IMR-90 (cell line): Measurements from ENCODE around the gene ADCY4. TPM values are rescaled to one million over a fixed set of nuclear protein-coding genes. Genes with fewer than 3 reads are reported as not detected.

Experiments
- ATAC-seq: fragments of 200-7000 bp; cut with Tn5 transposase; 2 replicates; pipeline ENCODE4 v1.9.1; 2020; ENCODE audit warnings: low read depth, mild to moderate bottlenecking, moderate library complexity
- BruUV-seq: library from RNA; stranded (reverse); fragments of 400-500 nt; replicated peaks from 2 replicates; lab custom pipeline; 2021; lab: Mats Ljungman, UMichigan
- CTCF ChIA-PET: fragments of 300-600 bp; formaldehyde crosslinking; extraction: SDS; loops from one replicate; lab custom pipeline; 2021; ENCODE audit warnings: antibody characterized with exemption; lab: Yijun Ruan, JAX
- POLR2A ChIA-PET: fragments of 300-600 bp; sonication (Branson Sonifier 250); formaldehyde crosslinking; loops from one replicate; lab custom pipeline; 2022; ENCODE audit warnings: antibody characterized with exemption; ENCODE audit not compliant: unreplicated experiment; lab: Charles Lee
- DNase-seq: peaks from one replicate; pipeline ENCODE4 v3.0.0; 2013
- H2AFZ ChIP-seq: replicated peaks from 2 replicates; pipeline ENCODE3; 2013; ENCODE audit warnings: low read length, mild to moderate bottlenecking; ENCODE audit not compliant: poor library complexity
- H2AK5ac ChIP-seq: 2 replicates; pipeline ENCODE4 v1.6.1; 2013; ENCODE audit warnings: low read depth, low read length, inconsistent platforms
- H2AK9ac ChIP-seq: replicated peaks from 2 replicates; pipeline ENCODE3; 2013; ENCODE audit warnings: mild to moderate bottlenecking, low read depth, low read length, moderate library complexity; ENCODE audit not compliant: poor library complexity
- H2BK120ac ChIP-seq: 2 replicates; pipeline ENCODE4 v1.6.1; 2013; ENCODE audit warnings: low read depth, low read length, inconsistent platforms
- H2BK15ac ChIP-seq: 3 replicates; pipeline ENCODE4 v1.6.1; 2013; ENCODE audit warnings: low read depth, low read length, inconsistent platforms
- H2BK20ac ChIP-seq: 2 replicates; pipeline ENCODE4 v1.6.1; 2013; ENCODE audit warnings: low read depth, mild to moderate bottlenecking, inconsistent platforms, low read length, moderate library complexity
- H2BK5ac ChIP-seq: 2 replicates; pipeline ENCODE4 v1.6.1; 2013; ENCODE audit warnings: mild to moderate bottlenecking, low read depth, low read length, inconsistent platforms; ENCODE audit not compliant: poor library complexity, severe bottlenecking
- H3K14ac ChIP-seq: replicated peaks from 2 replicates; pipeline ENCODE4 v1.6.1; 2013; ENCODE audit warnings: low read depth, low read length, inconsistent platforms
- H3K18ac ChIP-seq: 2 replicates; pipeline ENCODE4 v1.6.1; 2013; ENCODE audit warnings: low read depth, low read length, control low read depth
- H3K23ac ChIP-seq: 2 replicates; pipeline ENCODE4 v1.6.1; 2013; ENCODE audit warnings: low read depth, low read length, inconsistent platforms
- H3K27ac ChIP-seq: 2 replicates; pipeline ENCODE4 v1.5.1; 2013; ENCODE audit warnings: mild to moderate bottlenecking, control low read depth, low read length; ENCODE audit not compliant: insufficient read depth
- H3K27me3 ChIP-seq: 2 replicates; pipeline ENCODE4 v1.6.1; 2013; ENCODE audit warnings: low read length; ENCODE audit not compliant: control insufficient read depth, insufficient read depth
- H3K36me3 ChIP-seq: 2 replicates; pipeline ENCODE4 v1.6.1; 2013; ENCODE audit warnings: low read length, mixed read lengths; ENCODE audit not compliant: control insufficient read depth, insufficient read depth
- H3K4ac ChIP-seq: 2 replicates; pipeline ENCODE4 v1.6.1; 2013; ENCODE audit warnings: low read depth, low read length, inconsistent platforms
- H3K4me1 ChIP-seq: 2 replicates; pipeline ENCODE4 v1.6.1; 2013; ENCODE audit warnings: low read length, mixed read lengths; ENCODE audit not compliant: control insufficient read depth, insufficient read depth
- H3K4me2 ChIP-seq: 2 replicates; pipeline ENCODE4 v1.6.1; 2013; ENCODE audit warnings: low read depth, mild to moderate bottlenecking, control low read depth, low read length, moderate library complexity
- H3K4me3 ChIP-seq: 2 replicates; pipeline ENCODE4 v1.5.1; 2013; ENCODE audit warnings: low read depth, mild to moderate bottlenecking, control low read depth, low read length, moderate library complexity; ENCODE audit not compliant: insufficient read depth
- H3K56ac ChIP-seq: 2 replicates; pipeline ENCODE4 v1.6.1; 2013; ENCODE audit warnings: low read length, inconsistent platforms; ENCODE audit not compliant: insufficient read depth; ENCODE audit errors: extremely low read depth
- H3K79me1 ChIP-seq, 2 experiments: 2 replicates each; pipeline ENCODE4 v1.6.1; 2013; ENCODE audit warnings: low read length in 2 of 2, inconsistent platforms in 1 of 2, low read depth in 1 of 2
- H3K9ac ChIP-seq: 2 replicates; pipeline ENCODE4 v1.6.1; 2013; ENCODE audit warnings: low read depth, low read length, control low read depth
- H3K9me1 ChIP-seq: 2 replicates; pipeline ENCODE4 v1.6.1; 2013; ENCODE audit warnings: low read length, inconsistent platforms; ENCODE audit not compliant: insufficient read depth
- H3K9me3 ChIP-seq: 2 replicates; pipeline ENCODE4 v1.6.1; 2013; ENCODE audit warnings: low read length; ENCODE audit not compliant: control insufficient read depth, insufficient read depth
- H4K20me1 ChIP-seq: 2 replicates; pipeline ENCODE4 v1.6.1; 2013; ENCODE audit warnings: low read length, inconsistent platforms; ENCODE audit not compliant: insufficient read depth
- H4K5ac ChIP-seq: 2 replicates; pipeline ENCODE4 v1.6.1; 2013; ENCODE audit warnings: mild to moderate bottlenecking, low read depth, low read length, control low read depth
- H4K8ac ChIP-seq, 2 experiments: 2 replicates each; pipeline ENCODE4 v1.6.1; 2013; ENCODE audit warnings: low read depth in 2 of 2, low read length in 2 of 2, control low read depth in 1 of 2, inconsistent platforms in 1 of 2
- H4K91ac ChIP-seq: 2 replicates; pipeline ENCODE4 v1.6.1; 2013; ENCODE audit warnings: low read depth, low read length, inconsistent platforms; ENCODE audit not compliant: insufficient read depth
- BHLHE40 ChIP-seq: fragments of 150-350 bp; IDR thresholded peaks from 2 replicates; pipeline ENCODE4 v1.6.1; 2016; ENCODE audit warnings: mild to moderate bottlenecking, low read depth, low read length
- NFE2L2 ChIP-seq: fragments of 150-350 bp; IDR thresholded peaks from 2 replicates; pipeline ENCODE4 v1.6.1; 2016; ENCODE audit warnings: low read depth, mild to moderate bottlenecking, low read length
- POLR2A ChIP-seq: IDR thresholded peaks from 2 replicates; pipeline ENCODE4 v1.6.1; 2012; ENCODE audit warnings: mild to moderate bottlenecking, low read depth, low read length
- WGBS, 2 experiments: methylation state at CpG; one replicate each; pipeline versions ENCODE4 v1.1.5 to v1.1.7; 2013; ENCODE audit warnings: missing lambda C conversion rate in 2 of 2; ENCODE audit not compliant: insufficient read length in 1 of 2; ENCODE audit errors: extremely low coverage in 2 of 2; 5-methylcytosine and 5-hydroxymethylcytosine counted together
- dilution Hi-C: fragments of 300-500 bp; cut with HindIII; formaldehyde crosslinking; loops from one replicate; pipeline ENCODE4 v1.14.3; 2018; ENCODE audit warnings: low sequenced_read_pairs; ENCODE audit not compliant: unreplicated experiment
- in situ Hi-C: fragments of 300-500 bp; cut with MboI; formaldehyde crosslinking; loops from 3 replicates; pipeline ENCODE4 v1.14.3; 2019; ENCODE audit warnings: low sequenced_read_pairs, inconsistent platforms, mixed read lengths
- intact Hi-C: fragments of 100-400 bp; cut with micrococcal nuclease; formaldehyde crosslinking; loops from 2 replicates; pipeline ENCODE4 v1.10.0; 2022
- polyA plus RNA-seq, 3 experiments: library from polyadenylated mRNA; depleted of rRNA; stranded (reverse); fragments of >200 nt; gene quantifications; 2 replicates each; pipeline ENCODE4 v1.2.3, GENCODE V29; 2012; ENCODE audit warnings: low replicate concordance in 1 of 3
- total RNA-seq: library from RNA; depleted of rRNA; stranded (reverse); fragments of >200 nt; gene quantifications from 2 replicates; pipeline ENCODE4 v1.2.3, GENCODE V29; 2012

ADCY4 gene
- total and polyA plus RNA-seq, 2 of the 4 experiments (the other 2 are of a cell fraction): not detected

DNA sequence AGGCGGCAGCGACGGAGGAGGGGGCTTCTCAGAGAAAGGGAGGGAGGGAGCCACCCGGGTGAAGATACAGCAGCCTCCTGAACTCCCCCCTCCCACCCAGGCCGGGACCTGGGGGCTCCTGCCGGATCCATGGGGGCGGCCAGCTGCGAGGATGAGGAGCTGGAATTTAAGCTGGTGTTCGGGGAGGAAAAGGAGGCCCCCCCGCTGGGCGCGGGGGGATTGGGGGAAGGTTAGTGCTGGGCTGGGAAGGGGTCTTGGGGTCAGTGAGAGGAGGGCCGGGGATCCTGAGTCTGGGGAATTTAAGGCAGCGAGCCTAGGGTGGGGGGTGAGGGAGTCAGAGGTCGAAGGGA is 33.3 kb upstream of the ADCY4 start:
- Histone ChIP-seq H4K91ac (peak overlapping the region; percentile 86), H3K36me3 (peaks cover 24% of the 10 kb centered on the region), H3K18ac (peak overlapping the region; percentile 74), H2BK5ac (peak overlapping the region; percentile 71), H2AFZ (peak overlapping the region; percentile 89), H2AK9ac (peak overlapping the region; percentile 97), H3K27me3 (no peaks in the 10 kb centered on the region), H2AK5ac (peak overlapping the region; percentile 93; the same call in 1 of the 2 replicates), H3K9ac (peak overlapping the region; percentile 94), H2BK20ac (no peak overlapping the region), H3K4me1 (peaks cover 12% of the 10 kb centered on the region), H4K5ac (peak overlapping the region; percentile 66), H2BK15ac (peak overlapping the region; percentile 91; the same call in 1 of the 3 replicates), H3K4ac (peak overlapping the region; percentile 89), H2BK120ac (peak overlapping the region; percentile 56), H3K4me2 (peak overlapping the region; percentile 75), H3K56ac (peak overlapping the region; percentile 88), H3K23ac (no peak overlapping the region; the same call in 1 of the 2 replicates), H3K9me1 (peaks cover 9% of the 10 kb centered on the region), H3K9me3 (no peaks in the 10 kb centered on the region), H3K79me1 (peaks cover 3 to 28% of the 10 kb centered on the region in 2 experiments; a peak in 3 of 4 replicates), H4K8ac (peak overlapping the region; percentile 81 to 86; a peak in 3 of 4 replicates), H3K27ac (peak overlapping the region; percentile 94), H3K14ac (peak overlapping the region; percentile 74), H3K4me3 (peak overlapping the region; percentile 86), H4K20me1 (peaks cover 4% of the 10 kb centered on the region)
- intact Hi-C loops: no loop called here
- CTCF ChIA-PET: no interaction called here
- dilution Hi-C loops: no loop called here
- WGBS, 2 experiments: 0% methylated on average over 5 of the region's 15 CpGs; no CpG with 5 or more reads in 1 of the 2 experiments
- in situ Hi-C loops: loop anchor here (10.0 kb wide), 1 partner anchor 67 kb away; no protein-coding TSS in a partner anchor
- ATAC-seq (0 out of 2 replicates have a peak, but pooled peaks have one; percentile 0), DNase-seq (no peak)
- TF ChIP-seq BHLHE40: no peak
- peak; percentile 2; the same call in 1 of the 2 replicates for TF ChIP-seq POLR2A
- no peak for TF ChIP-seq NFE2L2
- POLR2A ChIA-PET: no interaction called here
- BruUV-seq: no TSS peak
